ENCODE data around the gene EIF4A2.

DNA sequence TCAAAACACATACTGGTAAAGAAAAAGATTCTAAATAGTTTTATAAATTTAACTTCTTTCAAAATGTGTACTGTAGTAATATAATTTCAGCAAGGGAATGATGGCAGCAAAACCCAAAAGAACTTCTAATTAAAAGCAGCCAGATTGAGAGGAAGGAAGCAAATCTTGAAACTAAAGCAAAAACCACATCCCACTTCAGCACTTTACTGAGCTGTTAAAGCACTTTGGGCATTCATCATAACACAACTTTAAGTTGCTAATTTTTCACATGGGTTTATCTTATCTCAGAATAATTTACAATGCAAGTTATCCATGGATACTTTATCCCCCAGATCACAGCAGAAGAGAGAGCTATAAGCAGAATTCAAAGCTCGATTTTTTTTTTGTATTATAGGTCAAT, 16.9 kb downstream of the EIF4A2 start:
- TF ChIP-seq, protein P1, sequence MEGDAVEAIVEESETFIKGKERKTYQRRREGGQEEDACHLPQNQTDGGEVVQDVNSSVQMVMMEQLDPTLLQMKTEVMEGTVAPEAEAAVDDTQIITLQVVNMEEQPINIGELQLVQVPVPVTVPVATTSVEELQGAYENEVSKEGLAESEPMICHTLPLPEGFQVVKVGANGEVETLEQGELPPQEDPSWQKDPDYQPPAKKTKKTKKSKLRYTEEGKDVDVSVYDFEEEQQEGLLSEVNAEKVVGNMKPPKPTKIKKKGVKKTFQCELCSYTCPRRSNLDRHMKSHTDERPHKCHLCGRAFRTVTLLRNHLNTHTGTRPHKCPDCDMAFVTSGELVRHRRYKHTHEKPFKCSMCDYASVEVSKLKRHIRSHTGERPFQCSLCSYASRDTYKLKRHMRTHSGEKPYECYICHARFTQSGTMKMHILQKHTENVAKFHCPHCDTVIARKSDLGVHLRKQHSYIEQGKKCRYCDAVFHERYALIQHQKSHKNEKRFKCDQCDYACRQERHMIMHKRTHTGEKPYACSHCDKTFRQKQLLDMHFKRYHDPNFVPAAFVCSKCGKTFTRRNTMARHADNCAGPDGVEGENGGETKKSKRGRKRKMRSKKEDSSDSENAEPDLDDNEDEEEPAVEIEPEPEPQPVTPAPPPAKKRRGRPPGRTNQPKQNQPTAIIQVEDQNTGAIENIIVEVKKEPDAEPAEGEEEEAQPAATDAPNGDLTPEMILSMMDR (IDR thresholded peaks at IDR 0.05) = no peak
- no peak for TF ChIP-seq POLR2A (IDR thresholded peaks at IDR 0.05)
